Vagina (tissue), 2 donors: Measurements from ENCODE around the gene MTMR3.

Source experiments
- POLR2A ChIP-seq, 2 donors: fragments of 450-650 bp; IDR thresholded peaks; one replicate each; pipeline ENCODE4 v1.6.1; 2017; ENCODE audit warnings: antibody characterized with exemption in 2 of 2, mild to moderate bottlenecking in 2 of 2, moderate library complexity in 2 of 2
- POLR2AphosphoS5 ChIP-seq, 2 donors: sonication (generic); formaldehyde crosslinking; IDR thresholded peaks; one replicate each; pipeline ENCODE4 v1.9.0; 2017; ENCODE audit warnings: antibody characterized with exemption in 2 of 2, mild to moderate bottlenecking in 2 of 2, low read depth in 1 of 2; ENCODE audit not compliant: insufficient read depth in 1 of 2
- TF ChIP-seq, protein P1 (sequence below), 3 experiments: fragments of 450-650 bp in 2 of 3; fragments of 200-600 bp in 1 of 3; sonication (generic) in 1 of 3; IDR thresholded peaks; one replicate each; pipeline ENCODE4 v1.5.1; 2017 to 2019; ENCODE audit warnings: antibody characterized with exemption in 3 of 3, mild to moderate bottlenecking in 2 of 3, moderate library complexity in 2 of 3

DNA sequence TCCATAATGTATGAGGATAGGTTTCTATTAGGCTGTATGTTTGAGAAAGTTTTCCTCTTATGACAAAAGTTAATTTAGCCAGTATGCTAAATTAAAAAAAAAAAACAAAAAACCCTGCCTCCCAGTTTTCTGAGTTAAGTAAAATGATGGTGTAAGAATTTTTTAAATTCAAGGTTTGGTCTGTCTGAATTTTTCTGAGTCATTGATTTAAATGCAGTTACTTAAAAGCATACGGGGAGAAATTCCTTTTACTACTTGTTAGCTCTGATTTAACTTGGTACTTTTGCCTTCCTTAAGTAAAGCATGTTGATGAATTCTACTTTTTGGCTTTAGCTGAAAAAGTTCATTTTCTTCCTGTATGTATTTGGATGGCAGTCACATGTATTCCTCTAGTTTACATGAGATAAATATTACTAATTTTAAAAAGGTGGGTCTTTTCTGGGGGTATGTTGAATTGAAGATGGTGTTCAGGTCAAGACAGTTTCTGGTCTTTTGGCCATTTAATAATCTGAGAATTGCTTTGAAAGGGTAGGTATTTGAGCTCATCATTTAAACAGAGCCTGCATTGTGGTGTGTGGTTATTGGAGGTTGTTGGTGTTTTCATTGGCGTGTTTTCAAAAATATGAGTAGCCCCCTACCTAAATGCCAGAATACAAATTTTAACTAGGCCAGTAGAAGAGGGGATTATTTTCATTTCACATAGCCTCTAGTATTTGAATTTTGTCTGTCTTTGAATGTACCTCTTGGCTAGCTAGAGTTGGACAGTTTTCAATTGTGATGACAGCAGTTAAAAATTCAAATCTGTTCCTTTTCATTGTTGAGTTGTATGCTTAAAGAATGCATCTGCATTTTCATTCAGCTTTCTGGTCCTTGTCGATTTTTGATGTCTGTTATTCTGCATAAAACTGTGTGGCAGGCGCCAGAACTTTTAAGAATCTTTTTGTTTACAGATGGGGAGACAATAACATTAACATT, 64.7 kb downstream of the MTMR3 start:
- TF ChIP-seq, protein P1, sequence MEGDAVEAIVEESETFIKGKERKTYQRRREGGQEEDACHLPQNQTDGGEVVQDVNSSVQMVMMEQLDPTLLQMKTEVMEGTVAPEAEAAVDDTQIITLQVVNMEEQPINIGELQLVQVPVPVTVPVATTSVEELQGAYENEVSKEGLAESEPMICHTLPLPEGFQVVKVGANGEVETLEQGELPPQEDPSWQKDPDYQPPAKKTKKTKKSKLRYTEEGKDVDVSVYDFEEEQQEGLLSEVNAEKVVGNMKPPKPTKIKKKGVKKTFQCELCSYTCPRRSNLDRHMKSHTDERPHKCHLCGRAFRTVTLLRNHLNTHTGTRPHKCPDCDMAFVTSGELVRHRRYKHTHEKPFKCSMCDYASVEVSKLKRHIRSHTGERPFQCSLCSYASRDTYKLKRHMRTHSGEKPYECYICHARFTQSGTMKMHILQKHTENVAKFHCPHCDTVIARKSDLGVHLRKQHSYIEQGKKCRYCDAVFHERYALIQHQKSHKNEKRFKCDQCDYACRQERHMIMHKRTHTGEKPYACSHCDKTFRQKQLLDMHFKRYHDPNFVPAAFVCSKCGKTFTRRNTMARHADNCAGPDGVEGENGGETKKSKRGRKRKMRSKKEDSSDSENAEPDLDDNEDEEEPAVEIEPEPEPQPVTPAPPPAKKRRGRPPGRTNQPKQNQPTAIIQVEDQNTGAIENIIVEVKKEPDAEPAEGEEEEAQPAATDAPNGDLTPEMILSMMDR (IDR thresholded peaks at IDR 0.05): no peak
- TF ChIP-seq POLR2A (IDR thresholded peaks at IDR 0.05) (no peak), POLR2AphosphoS5 (IDR thresholded peaks at IDR 0.05; ENCODE audit: insufficient read depth in 1 of 2, low read depth in 1 of 2) (no peak)
